GM10847 (cell line): ENCODE results near the gene ECE2.

Source experiments
- POLR2A ChIP-seq: IDR thresholded peaks from 2 replicates; pipeline ENCODE4 v1.6.1; 2011; ENCODE audit not compliant: insufficient read length; ENCODE audit errors: extremely low read depth

Gene ECE2

DNA sequence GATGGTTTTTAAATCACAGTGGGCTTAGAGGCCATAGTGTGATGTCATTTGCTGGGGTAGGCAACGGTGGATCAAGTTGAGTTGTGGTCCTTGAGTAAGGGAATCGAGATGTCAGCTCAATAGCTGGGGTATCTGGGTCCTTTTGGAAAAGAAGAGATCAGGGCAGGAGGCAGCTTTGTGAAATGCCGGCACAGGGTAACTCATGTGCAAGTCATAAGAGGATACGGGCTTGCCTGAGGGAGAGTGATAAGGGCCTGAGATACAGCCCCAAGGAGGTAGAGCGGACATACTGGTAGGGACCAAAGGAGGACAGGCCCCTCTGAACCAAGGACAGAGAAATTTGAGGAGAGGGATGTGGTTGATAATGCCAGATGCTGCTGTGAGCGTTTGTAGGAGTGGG is 57.4 kb downstream of the ECE2 start:
- no peak for TF ChIP-seq POLR2A

DNA sequence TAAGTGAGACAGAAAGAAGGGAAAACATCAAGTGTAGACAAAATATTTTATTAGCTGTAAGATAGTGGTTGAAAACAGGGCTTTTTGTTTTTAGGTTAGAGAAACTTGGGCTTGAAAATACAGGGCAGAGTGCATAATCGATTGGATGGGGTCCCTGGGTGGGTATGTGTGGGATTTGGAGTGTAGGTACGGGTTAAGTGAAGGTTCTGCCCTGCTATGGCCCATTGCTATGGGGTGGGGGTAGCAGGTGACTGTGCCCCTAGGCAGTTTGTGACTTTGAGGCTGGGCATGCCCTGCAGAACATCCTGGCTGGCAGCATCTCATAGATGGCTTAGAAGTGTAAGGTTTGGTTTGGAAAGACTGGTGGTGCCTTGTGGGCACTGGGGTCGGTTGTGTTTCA is 57.9 kb downstream of the ECE2 start:
- TF ChIP-seq POLR2A: no peak

DNA sequence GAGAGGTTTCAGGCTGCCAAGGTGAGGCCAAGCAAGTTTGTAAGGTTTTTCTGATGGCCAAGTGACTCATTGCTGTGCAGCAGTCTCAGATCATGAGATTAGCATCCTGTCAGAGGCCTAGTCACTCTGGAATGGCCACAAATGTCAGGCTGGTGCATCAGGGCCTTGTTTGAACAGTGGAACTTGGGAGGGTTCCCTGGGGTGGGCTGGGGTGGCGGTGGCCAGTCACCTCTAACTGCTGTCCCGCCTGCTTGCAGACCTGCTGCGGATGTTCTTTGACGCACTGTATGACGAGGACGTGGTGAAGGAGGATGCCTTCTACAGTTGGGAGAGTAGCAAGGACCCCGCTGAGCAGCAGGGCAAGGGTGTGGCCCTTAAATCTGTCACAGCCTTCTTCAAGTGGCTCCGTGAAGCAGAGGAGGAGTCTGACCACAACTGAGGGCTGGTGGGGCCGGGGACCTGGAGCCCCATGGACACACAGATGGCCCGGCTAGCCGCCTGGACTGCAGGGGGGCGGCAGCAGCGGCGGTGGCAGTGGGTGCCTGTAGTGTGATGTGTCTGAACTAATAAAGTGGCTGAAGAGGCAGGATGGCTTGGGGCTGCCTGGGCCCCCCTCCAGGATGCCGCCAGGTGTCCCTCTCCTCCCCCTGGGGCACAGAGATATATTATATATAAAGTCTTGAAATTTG is 58.8 kb downstream of the ECE2 start:
- TF ChIP-seq POLR2A: no peak

DNA sequence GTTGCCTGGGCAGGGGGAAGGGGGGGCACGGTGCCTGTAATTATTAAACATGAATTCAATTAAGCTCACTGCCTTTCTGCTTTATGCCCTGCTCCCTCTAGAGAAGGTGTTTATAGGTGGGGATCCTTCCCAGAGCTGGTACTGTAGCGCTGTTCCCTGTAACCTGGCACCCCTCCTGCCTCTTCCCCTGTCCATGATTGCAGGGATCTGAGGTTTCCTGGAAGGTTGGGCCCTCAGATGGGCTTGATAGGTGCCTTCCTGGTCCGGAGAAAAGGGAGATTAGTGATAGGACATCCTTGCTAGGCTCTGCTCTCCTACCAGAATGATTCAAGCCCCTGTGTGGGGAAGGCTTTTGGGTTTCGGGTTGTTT is 59.5 kb downstream of the ECE2 start:
- no peak for TF ChIP-seq POLR2A

DNA sequence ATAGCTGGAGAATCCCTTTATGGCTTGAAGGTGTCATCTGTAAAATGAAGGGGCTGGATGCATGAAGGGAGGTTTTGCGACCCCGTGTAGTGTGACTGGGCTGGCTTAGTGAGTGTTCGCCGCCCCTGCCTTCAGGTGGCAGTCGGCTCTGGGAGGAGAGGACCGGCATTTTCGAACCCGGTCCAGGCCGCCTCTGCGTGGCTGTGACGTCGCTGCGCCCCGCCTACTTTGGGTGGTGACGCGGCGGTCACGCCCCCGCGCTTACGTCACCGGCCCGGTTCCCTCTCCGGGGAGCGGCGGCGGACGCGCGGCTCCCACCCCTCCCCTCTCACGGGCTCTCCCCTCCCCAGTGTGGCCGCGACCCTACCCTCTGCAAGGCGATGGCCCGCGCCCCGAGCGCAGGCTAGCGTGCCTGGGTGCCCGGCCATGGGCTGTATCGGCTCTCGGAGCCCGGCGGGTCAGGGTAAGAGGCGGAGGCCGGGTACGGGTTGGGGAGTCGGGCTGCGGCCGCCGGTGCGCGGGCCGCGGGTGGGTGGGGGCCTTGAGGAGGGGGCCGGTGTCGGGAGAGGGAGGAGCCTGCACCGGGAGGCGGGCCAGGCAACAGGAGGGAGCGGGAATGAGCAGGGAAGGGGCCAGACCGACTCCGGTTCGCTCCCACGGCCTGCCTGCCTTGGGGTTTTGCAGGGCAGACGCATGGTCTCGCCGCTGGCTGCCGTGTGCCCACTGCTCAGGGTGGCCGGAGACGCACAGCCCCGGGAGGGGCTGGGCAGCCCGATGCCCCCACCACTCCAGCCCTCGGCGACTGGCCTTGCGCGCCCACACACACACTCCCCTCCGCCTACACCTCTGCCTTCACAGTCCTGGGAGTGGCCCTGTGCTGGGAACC is 60.1 kb downstream of the ECE2 start:
- TF ChIP-seq POLR2A: peak; percentile 19

DNA sequence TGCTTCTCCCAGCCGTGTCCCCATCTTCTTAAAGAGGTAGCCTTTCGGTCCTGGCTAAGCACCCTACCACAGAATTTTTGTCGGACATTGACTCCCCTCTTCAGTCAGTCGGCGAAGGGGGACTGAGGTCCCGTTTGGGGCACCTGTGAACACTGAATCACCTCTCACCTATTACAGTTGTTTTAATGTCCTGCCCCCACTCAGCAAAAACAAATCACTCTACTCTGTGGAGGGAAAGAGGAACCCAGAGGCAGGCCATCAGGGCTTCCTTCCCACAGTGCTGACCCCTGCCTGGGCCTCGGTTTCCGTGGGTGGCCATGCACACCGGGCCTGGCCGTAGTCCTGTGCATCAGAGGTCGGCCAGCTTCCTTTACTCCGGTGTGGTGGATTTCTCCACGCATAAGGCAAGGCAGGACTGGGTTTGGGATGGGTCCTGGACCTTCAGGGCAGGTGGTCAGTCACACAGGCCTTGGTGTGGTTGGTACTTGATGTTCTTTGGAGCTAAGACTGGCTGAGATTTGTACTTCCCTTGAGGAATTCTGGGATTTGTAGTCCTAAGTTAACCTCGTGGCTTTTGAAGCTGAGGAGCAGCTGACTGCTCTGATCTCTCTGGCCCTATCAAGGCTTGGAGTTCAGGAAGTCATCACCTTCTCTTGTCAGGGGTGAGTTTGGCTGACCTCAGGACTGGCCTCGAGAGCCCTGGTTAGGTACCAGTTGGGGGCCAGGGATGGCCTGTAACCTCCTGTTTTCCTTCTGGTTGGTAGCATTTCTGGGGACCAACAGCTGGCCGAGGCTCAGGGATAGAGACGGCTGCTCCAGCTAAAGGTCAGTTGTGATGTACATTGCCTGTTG is 61.0 kb downstream of the ECE2 start:
- no peak for TF ChIP-seq POLR2A

DNA sequence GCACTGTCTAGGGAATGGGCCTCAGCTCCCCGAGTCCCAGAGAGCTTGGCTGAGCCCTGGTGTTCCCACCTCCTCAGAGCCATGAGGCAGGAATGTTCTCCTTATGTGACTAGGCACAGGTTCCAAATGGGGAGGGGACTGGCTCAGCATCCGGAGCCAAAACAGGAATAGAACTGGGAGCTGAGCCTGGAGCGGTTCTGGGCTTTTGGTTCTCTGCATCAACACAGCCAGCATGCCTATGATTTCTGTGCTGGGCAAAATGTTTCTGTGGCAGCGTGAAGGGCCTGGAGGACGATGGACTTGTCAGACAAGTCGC is 61.5 kb downstream of the ECE2 start, which contains the start of gene FAM131A:
FAM131A (plus strand) TSS at position 202 of the 316 bp plus-strand sequence; CDS start at position 233, 31 bp downstream.
- TF ChIP-seq POLR2A: no peak

DNA sequence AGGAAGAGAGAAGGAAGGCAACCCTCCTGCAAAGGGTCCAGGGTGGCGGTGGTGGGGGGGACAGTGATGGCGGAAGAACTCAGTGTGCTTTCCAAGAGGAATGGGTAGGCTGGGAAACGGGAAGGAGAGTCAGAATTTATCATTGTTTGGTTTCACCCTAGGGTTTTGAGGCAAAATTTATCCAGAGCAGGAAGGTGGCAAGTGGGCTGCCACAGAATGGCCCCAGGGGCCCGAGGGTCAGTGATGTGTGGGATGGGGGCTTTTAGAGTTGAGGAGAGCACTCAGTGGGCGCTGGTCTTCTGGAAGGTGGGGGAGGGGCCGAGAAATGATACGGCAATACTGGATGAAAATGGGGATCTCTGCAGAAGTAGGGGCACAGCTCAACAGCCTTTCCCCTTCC is 62.2 kb downstream of the ECE2 start:
- TF ChIP-seq POLR2A: no peak

DNA sequence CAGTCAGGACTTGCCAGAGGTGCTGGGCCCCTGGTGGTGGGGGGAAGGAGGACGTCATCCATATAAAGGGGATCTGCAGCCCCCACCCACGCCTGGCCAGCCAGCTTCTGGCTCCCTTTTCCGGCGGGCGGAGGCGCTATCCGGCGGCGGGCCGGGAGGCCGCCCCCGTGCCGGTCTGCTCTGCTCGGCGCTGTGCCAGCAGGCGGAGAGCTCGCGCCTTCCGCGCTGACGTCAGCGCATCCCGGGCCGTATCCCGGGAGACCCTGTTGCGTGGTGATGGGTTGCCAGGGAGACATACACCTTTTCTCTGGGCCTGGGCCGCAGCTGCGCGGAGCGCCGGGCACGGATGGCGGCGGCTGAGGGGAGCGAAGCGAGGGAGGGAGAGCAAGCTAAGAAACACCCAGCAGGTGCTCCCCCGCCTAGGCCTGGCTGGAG is 62.7 kb downstream of the ECE2 start:
- TF ChIP-seq POLR2A: no peak

DNA sequence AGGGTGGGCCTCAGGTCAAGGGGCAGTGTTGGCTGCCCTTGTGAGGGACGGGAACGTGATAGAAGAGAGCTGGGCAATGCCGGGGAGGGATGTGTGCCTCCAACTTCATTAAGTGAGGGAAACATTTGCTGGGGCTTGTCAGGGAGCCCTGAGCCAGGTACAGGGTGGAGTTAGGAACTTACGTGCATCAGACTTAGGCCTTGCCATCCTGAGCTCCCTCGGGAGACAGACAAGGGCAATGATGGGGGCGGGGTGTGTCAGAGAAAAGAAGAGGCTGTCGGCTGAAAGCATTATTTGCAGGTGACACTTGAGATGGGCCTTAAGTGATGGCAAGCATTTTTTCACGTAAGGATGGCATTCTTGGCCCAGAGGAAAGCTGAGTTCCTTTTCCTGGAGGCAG is 63.2 kb downstream of the ECE2 start:
- TF ChIP-seq POLR2A: no peak

DNA sequence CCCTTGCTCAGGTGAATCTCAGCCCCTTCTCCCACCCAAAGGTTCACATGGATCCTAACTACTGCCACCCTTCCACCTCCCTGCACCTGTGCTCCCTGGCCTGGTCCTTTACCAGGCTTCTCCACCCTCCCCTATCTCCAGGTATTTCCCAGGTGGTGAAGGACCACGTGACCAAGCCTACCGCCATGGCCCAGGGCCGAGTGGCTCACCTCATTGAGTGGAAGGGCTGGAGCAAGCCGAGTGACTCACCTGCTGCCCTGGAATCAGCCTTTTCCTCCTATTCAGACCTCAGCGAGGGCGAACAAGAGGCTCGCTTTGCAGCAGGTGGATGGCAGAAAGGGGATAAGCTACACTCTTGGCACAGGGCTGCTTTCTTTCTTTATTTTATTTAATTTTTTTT is 66.1 kb downstream of the ECE2 start:
- no peak for TF ChIP-seq POLR2A
